HG03066 (cell line): ENCODE data around the gene TXK.

Experiments
- ATAC-seq: cut with Tn5 transposase; IDR thresholded peaks from one replicate; pipeline ENCODE4 v1.9.1; 2021; ENCODE audit warnings: low read depth; ENCODE audit not compliant: unreplicated experiment

The TXK gene

GRCh38 chr4:48108309-48109073 is 25.6 kb downstream of the TXK start:
- no peak for ATAC-seq

- no peak for ATAC-seq
These were observed 28.8 kb downstream of the TXK start for GRCh38 chr4:48105230-48105629.

- no peak for ATAC-seq
These were observed 30.4 kb downstream of the TXK start for GRCh38 chr4:48103483-48104139.

- no peak for ATAC-seq
These were observed 31.7 kb downstream of the TXK start for GRCh38 chr4:48102303-48102702.

GRCh38 chr4:48100256-48100655 is 33.8 kb downstream of the TXK start:
- ATAC-seq: no peak

- ATAC-seq: no peak
These were observed 38.6 kb downstream of the TXK start for GRCh38 chr4:48095441-48095840.

- no peak for ATAC-seq
These were observed 40.0 kb downstream of the TXK start for GRCh38 chr4:48093991-48094416.

- ATAC-seq: no peak
These were observed 43.4 kb downstream of the TXK start for GRCh38 chr4:48090621-48091020.

- no peak for ATAC-seq
These were observed 48.0 kb downstream of the TXK start for GRCh38 chr4:48085821-48086589.

- no peak for ATAC-seq
These were observed 51.1 kb downstream of the TXK start for GRCh38 chr4:48082956-48083355.

GRCh38 chr4:48081196-48081595 is 52.9 kb downstream of the TXK start:
- ATAC-seq: no peak

GRCh38 chr4:48079972-48080391 is 54.1 kb downstream of the TXK start:
- no peak for ATAC-seq

- ATAC-seq: no peak
These were observed 55.0 kb downstream of the TXK start for GRCh38 chr4:48078862-48079655.

GRCh38 chr4:48078425-48078824 is 55.6 kb downstream of the TXK start:
- no peak for ATAC-seq

- no peak for ATAC-seq
These were observed 59.4 kb downstream of the TXK start for GRCh38 chr4:48074657-48075056.

- ATAC-seq: no peak
These were observed 60.4 kb downstream of the TXK start for GRCh38 chr4:48073567-48074103.

GRCh38 chr4:48071191-48071590 is 62.9 kb downstream of the TXK start:
- no peak for ATAC-seq

GRCh38 chr4:48069026-48069425 is 65.0 kb downstream of the TXK start:
- no peak for ATAC-seq

- ATAC-seq: no peak
These were observed 65.9 kb downstream of the TXK start for GRCh38 chr4:48068182-48068581.

GRCh38 chr4:48067536-48067935 is 66.5 kb downstream of the TXK start:
- ATAC-seq: no peak
